HuH-7 (cell line): ENCODE data around the gene PASD1.
"Not testable (repeated sequence)": the region's sequence is repeated elsewhere in the genome, so short reads cannot be mapped to it uniquely, and the experiment has no call there.

Experiments
- DNase-seq: peaks from one replicate; pipeline ENCODE4 v3.0.0; 2011; ENCODE audit warnings: low spot score

PASD1 gene

GRCh38 chrX:151624677-151625076 lies 61.2 kb downstream of the PASD1 start:
- DNase-seq, result no peak

- DNase-seq, result no peak
Observed at GRCh38 chrX:151631822-151632221, 68.3 kb downstream of the PASD1 start.

GRCh38 chrX:151633157-151633556 lies 69.7 kb downstream of the PASD1 start:
- no peak for DNase-seq

- DNase-seq, result no peak
Observed at GRCh38 chrX:151634937-151635336, 71.5 kb downstream of the PASD1 start.

- no peak for DNase-seq
Observed at GRCh38 chrX:151641564-151641963, 78.1 kb downstream of the PASD1 start.

- no peak for DNase-seq
Observed at GRCh38 chrX:151675121-151675746, 111.8 kb downstream of the PASD1 start.

GRCh38 chrX:151676196-151676595 lies 112.7 kb downstream of the PASD1 start:
- DNase-seq, result no peak

GRCh38 chrX:151679798-151680402 lies 116.4 kb downstream of the PASD1 start:
- DNase-seq, result no peak

- peak; percentile 38 for DNase-seq
Observed at GRCh38 chrX:151680805-151681204, 117.3 kb downstream of the PASD1 start.

- no peak for DNase-seq
Observed at GRCh38 chrX:151687635-151688034, 124.2 kb downstream of the PASD1 start.

- no peak for DNase-seq
Observed at GRCh38 chrX:151688695-151689094, 125.2 kb downstream of the PASD1 start.

GRCh38 chrX:151692825-151693224 lies 129.3 kb downstream of the PASD1 start:
- no peak for DNase-seq

- no peak for DNase-seq
Observed at GRCh38 chrX:151694121-151694520, 130.6 kb downstream of the PASD1 start.

GRCh38 chrX:151694661-151695582 lies 131.4 kb downstream of the PASD1 start, which contains the start of gene PRRG3:
TSS of gene PRRG3 (plus strand) at chrX:151695458. CDS start at chrX:151698815, 3,357 bp downstream.
- no peak for DNase-seq

- no peak for DNase-seq
Observed at GRCh38 chrX:151695583-151696340, 132.3 kb downstream of the PASD1 start.

- DNase-seq, result not testable (repeated sequence)
Observed at GRCh38 chrX:151697082-151697481, 133.6 kb downstream of the PASD1 start.

- no peak for DNase-seq
Observed at GRCh38 chrX:151697522-151697921, 134.0 kb downstream of the PASD1 start.

GRCh38 chrX:151698485-151698884 lies 135.0 kb downstream of the PASD1 start:
- no peak for DNase-seq

- DNase-seq, result no peak
Observed at GRCh38 chrX:151699746-151700145, 136.3 kb downstream of the PASD1 start.

GRCh38 chrX:151700581-151700980 lies 137.1 kb downstream of the PASD1 start:
- DNase-seq, result no peak

- no peak for DNase-seq
Observed at GRCh38 chrX:151701071-151701470, 137.6 kb downstream of the PASD1 start.

GRCh38 chrX:151701531-151701930 lies 138.1 kb downstream of the PASD1 start:
- no peak for DNase-seq
